ENCODE measurements around the gene MLIP.

GRCh38 chr6:54234539-54234938, 123.3 kb downstream of the MLIP start:
- TF ChIP-seq CTCF (conservative IDR thresholded peaks at IDR 0.05), result no peak
- TF ChIP-seq ZFX (IDR thresholded peaks at IDR 0.05), result no peak
